Measurements from ENCODE around the gene RBM4B. TPM values are rescaled to one million over a fixed set of nuclear protein-coding genes. Genes with fewer than 3 reads are reported as not detected.

Gene RBM4B
- total RNA-seq, 6 donors from 2014 or later = 7.3 to 27.2 (median 13.9) TPM

DNA sequence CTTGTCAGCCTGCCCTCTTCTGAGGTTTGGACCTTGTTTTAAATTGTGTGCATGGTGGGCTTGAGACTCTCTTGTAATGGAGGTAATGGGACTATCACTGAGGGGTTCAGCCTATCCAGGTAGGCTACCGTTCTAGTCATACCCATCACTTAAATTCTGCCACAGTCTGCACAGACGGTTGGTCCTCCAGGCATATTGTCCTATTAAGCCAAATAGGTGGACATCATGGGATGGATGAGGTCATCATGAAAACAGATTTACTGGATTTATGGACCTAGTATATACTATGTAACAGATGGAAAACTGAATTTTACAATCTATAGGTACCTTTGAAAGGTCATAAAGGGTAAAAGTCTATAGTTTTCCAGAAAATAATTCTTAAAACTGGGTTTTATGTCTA lies 48.3 kb downstream of the RBM4B start:
- TF ChIP-seq POLR2AphosphoS5 (IDR thresholded peaks at IDR 0.05) (no peak), EP300 (IDR thresholded peaks at IDR 0.05) (no peak), POLR2A (IDR thresholded peaks at IDR 0.05) (no peak)
- TF ChIP-seq, protein P1, sequence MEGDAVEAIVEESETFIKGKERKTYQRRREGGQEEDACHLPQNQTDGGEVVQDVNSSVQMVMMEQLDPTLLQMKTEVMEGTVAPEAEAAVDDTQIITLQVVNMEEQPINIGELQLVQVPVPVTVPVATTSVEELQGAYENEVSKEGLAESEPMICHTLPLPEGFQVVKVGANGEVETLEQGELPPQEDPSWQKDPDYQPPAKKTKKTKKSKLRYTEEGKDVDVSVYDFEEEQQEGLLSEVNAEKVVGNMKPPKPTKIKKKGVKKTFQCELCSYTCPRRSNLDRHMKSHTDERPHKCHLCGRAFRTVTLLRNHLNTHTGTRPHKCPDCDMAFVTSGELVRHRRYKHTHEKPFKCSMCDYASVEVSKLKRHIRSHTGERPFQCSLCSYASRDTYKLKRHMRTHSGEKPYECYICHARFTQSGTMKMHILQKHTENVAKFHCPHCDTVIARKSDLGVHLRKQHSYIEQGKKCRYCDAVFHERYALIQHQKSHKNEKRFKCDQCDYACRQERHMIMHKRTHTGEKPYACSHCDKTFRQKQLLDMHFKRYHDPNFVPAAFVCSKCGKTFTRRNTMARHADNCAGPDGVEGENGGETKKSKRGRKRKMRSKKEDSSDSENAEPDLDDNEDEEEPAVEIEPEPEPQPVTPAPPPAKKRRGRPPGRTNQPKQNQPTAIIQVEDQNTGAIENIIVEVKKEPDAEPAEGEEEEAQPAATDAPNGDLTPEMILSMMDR (IDR thresholded peaks at IDR 0.05) = no peak
- H3K36me3 ChIP-seq = peaks cover 27 to 75% (median 49%) of the 10 kb centered on the region in 4 donors
- 91 to 97% methylated on average over 2 of the region's 2 CpGs for WGBS, 2 donors

DNA sequence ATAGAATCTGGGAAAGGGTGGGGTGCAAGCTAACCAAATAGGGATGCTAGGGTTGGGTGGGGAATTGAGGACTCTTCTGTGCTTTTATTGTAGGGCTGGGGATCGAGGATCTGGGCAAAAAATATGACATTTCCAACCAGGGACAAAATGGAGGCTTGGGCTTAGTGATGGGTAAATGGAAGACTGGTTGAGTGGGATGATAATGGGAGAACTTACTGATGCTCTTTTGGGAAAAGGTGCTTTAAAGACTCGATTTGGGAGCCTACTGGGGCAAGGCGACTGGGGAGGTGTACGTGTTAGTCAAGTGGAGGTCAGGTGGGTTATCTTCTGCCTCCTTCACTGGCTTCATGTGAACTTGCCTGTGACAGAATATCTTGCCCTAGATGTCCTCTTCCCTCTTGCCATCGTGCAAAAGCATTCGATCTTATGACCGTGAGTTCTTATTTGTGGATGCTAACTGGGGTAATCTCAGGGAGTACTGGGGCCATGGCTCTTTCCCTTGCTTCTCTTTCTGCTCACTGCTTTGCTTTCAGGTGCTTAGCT lies 49.6 kb downstream of the RBM4B start:
- DNase-seq (no peak), ATAC-seq (ENCODE audit: low FRiP score in 2 of 2) (no peak)
- WGBS, 2 donors = 90 to 96% methylated on average over 7 of the region's 7 CpGs
- Histone ChIP-seq H3K27ac (no peak overlapping the region), H3K27me3 (no peaks in the 10 kb centered on the region), H3K9me3 (no peaks in the 10 kb centered on the region), H3K4me3 (no peak overlapping the region), H3K4me1 (peaks cover 3 to 24% (median 5%) of the 10 kb centered on the region in 4 donors), H3K36me3 (peaks cover 32 to 79% (median 55%) of the 10 kb centered on the region in 4 donors)
- TF ChIP-seq, protein P1 (IDR thresholded peaks at IDR 0.05) = no peak
- TF ChIP-seq POLR2AphosphoS5 (IDR thresholded peaks at IDR 0.05) (no peak), POLR2A (IDR thresholded peaks at IDR 0.05) (no peak), EP300 (IDR thresholded peaks at IDR 0.05) (no peak)

More for the DNA sequence above, 48.3 kb downstream of the RBM4B start:
- DNase-seq (no peak), ATAC-seq (ENCODE audit: low FRiP score in 2 of 2) (no peak)
- H3K27ac ChIP-seq = no peak overlapping the region
- no peak overlapping the region for H3K4me3 ChIP-seq
- no peaks in the 10 kb centered on the region for H3K27me3 ChIP-seq
- H3K9me3 ChIP-seq = no peaks in the 10 kb centered on the region
- peaks cover 0 to 13% (median 0%) of the 10 kb centered on the region in 4 donors for H3K4me1 ChIP-seq

DNA sequence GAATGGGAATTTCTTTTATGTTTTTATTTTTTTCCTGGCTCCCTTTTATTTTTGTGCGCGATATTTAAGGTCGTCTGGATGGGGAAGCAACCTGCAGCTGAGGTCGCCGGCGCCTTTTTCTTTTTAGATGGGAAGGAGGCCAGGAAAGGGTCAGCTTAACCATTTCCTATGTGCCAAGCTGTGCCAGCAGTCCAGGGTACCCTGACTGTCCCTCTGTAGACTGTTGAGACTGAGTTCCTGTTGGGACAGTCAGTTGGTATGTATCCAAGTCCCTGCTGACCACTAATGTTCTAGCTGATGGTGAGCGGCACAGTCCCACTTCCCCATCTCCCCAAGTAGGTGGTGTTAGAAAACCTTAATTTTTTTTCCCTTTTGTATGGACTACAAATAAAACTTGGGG lies 50.8 kb downstream of the RBM4B start:
- peak in 1 of 2 donors; percentile 46 for ATAC-seq (ENCODE audit: low FRiP score in 2 of 2)
- Histone ChIP-seq H3K27me3 (no peaks in the 10 kb centered on the region), H3K36me3 (peaks cover 32 to 86% (median 55%) of the 10 kb centered on the region in 4 donors)

DNA sequence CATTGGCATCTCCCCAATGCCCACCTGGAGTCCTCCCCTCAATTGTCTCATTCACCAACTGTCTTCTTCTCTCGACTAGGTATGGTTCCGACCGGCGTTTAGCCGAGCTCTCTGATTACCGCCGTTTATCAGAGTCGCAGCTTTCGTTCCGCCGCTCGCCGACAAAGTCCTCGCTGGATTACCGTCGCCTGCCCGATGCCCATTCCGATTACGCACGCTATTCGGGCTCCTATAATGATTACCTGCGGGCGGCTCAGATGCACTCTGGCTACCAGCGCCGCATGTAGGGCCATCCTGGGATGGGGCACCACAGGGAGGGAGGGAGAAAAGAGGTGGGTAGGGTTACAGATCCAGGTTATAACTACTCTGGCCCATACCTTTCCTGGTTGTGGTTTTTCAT lies 51.3 kb downstream of the RBM4B start:
- no peaks in the 10 kb centered on the region for H3K9me3 ChIP-seq
- H3K4me3 ChIP-seq = no peak overlapping the region
- peaks cover 20 to 42% (median 20%) of the 10 kb centered on the region in 4 donors for H3K4me1 ChIP-seq
- 98 to 99% methylated on average over 25 of the region's 25 CpGs for WGBS, 2 donors
- peaks cover 32 to 83% (median 55%) of the 10 kb centered on the region in 4 donors for H3K36me3 ChIP-seq
- DNase-seq (no peak), ATAC-seq (ENCODE audit: low FRiP score in 2 of 2) (no peak)
- no peaks in the 10 kb centered on the region for H3K27me3 ChIP-seq
- TF ChIP-seq POLR2A (IDR thresholded peaks at IDR 0.05) = no peak
- no peak overlapping the region for H3K27ac ChIP-seq

More for the DNA sequence above, 50.8 kb downstream of the RBM4B start:
- 88 to 91% methylated on average over 7 of the region's 7 CpGs for WGBS, 2 donors
- Histone ChIP-seq H3K4me1 (peaks cover 15 to 36% (median 15%) of the 10 kb centered on the region in 4 donors), H3K27ac (no peak overlapping the region), H3K4me3 (no peak overlapping the region), H3K9me3 (no peaks in the 10 kb centered on the region)
- TF ChIP-seq POLR2AphosphoS5 (IDR thresholded peaks at IDR 0.05) = no peak
- TF ChIP-seq, protein P1 (IDR thresholded peaks at IDR 0.05) = no peak
- no peak for TF ChIP-seq POLR2A (IDR thresholded peaks at IDR 0.05)
- TF ChIP-seq EP300 (IDR thresholded peaks at IDR 0.05) = no peak
- DNase-seq = no peak

DNA sequence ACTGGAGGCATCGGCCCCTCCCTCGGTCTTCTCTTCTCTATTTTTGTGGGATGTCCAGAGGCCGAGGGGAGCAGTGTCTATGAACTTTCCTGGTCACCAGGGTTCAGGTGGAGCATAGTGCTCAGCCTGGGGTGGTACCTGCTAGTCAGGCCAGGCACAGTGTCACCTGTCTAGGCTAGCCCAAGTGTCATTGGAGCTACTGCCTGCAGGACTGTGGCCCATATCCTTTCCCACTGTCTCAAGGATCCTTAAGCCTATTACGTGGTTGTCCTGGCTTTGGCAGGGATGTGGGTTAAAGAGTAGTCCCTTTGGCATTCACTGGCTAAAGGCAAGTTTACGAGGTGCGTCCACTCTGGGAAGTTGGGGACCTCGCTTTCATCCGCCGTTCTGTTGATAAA lies 51.9 kb downstream of the RBM4B start:
- H3K9me3 ChIP-seq = no peaks in the 10 kb centered on the region
- H3K27me3 ChIP-seq = no peaks in the 10 kb centered on the region
- DNase-seq (no peak), ATAC-seq (ENCODE audit: low FRiP score in 2 of 2) (no peak)
- H3K4me3 ChIP-seq = no peak overlapping the region
- 93 to 94% methylated on average over 6 to 9 of the region's 9 CpGs for WGBS, 2 donors
- H3K27ac ChIP-seq = no peak overlapping the region
- TF ChIP-seq, protein P1 (IDR thresholded peaks at IDR 0.05) = no peak
- TF ChIP-seq EP300 (IDR thresholded peaks at IDR 0.05) = no peak
- no peak for TF ChIP-seq POLR2A (IDR thresholded peaks at IDR 0.05)
- no peak for TF ChIP-seq POLR2AphosphoS5 (IDR thresholded peaks at IDR 0.05)
- peaks cover 32 to 83% (median 55%) of the 10 kb centered on the region in 4 donors for H3K36me3 ChIP-seq
- peaks cover 26 to 48% (median 27%) of the 10 kb centered on the region in 4 donors for H3K4me1 ChIP-seq

Data from upper lobe of left lung (tissue), 6 donors.